NCI-H2107 treated with DMSO at 0.1 percent for 48 hours (cell line): Measurements from ENCODE around the gene CEP68.
"Not testable (repeated sequence)": the region's sequence is repeated elsewhere in the genome, so short reads cannot be mapped to it uniquely, and the experiment has no call there.

Experiments
- DNase-seq: peaks from one replicate; lab custom pipeline; 2025; ENCODE audit not compliant: unreplicated experiment; lab: John Stamatoyannopoulos, UW

The CEP68 gene

GRCh38 chr2:65079017-65079416 is 22.8 kb downstream of the CEP68 start:
- no peak for DNase-seq

GRCh38 chr2:65081232-65081685 is 25.0 kb downstream of the CEP68 start:
- no peak for DNase-seq

- DNase-seq, result no peak
Measured at GRCh38 chr2:65085148-65085547, 28.9 kb downstream of the CEP68 start.

GRCh38 chr2:65092791-65093190 is 36.6 kb downstream of the CEP68 start:
- no peak for DNase-seq

- DNase-seq, result no peak
Measured at GRCh38 chr2:65093211-65093610, 37.0 kb downstream of the CEP68 start.

GRCh38 chr2:65096948-65097347 is 40.7 kb downstream of the CEP68 start:
- no peak for DNase-seq

GRCh38 chr2:65097844-65098243 is 41.6 kb downstream of the CEP68 start:
- DNase-seq, result no peak

GRCh38 chr2:65098741-65099140 is 42.5 kb downstream of the CEP68 start:
- DNase-seq, result no peak

GRCh38 chr2:65101071-65101470 is 44.9 kb downstream of the CEP68 start:
- DNase-seq, result no peak

- no peak for DNase-seq
Measured at GRCh38 chr2:65103013-65103715, 46.9 kb downstream of the CEP68 start.

- DNase-seq, result no peak
Measured at GRCh38 chr2:65107530-65107929, 51.3 kb downstream of the CEP68 start.

- DNase-seq, result no peak
Measured at GRCh38 chr2:65108780-65109179, 52.6 kb downstream of the CEP68 start.

- no peak for DNase-seq
Measured at GRCh38 chr2:65112633-65113032, 56.4 kb downstream of the CEP68 start.

- no peak for DNase-seq
Measured at GRCh38 chr2:65113229-65113628, 57.0 kb downstream of the CEP68 start.

GRCh38 chr2:65113816-65114215 is 57.6 kb downstream of the CEP68 start:
- DNase-seq, result no peak

- no peak for DNase-seq
Measured at GRCh38 chr2:65114921-65115320, 58.7 kb downstream of the CEP68 start.

- DNase-seq, result no peak
Measured at GRCh38 chr2:65116645-65117044, 60.4 kb downstream of the CEP68 start.

- no peak for DNase-seq
Measured at GRCh38 chr2:65120990-65121693, 64.9 kb downstream of the CEP68 start.

GRCh38 chr2:65122313-65122712 is 66.1 kb downstream of the CEP68 start:
- no peak for DNase-seq

- DNase-seq, result not testable (repeated sequence)
Measured at GRCh38 chr2:65125457-65125856, 69.2 kb downstream of the CEP68 start.

- DNase-seq, result no peak
Measured at GRCh38 chr2:65128297-65129190, 72.3 kb downstream of the CEP68 start.
